ENCODE measurements around the gene IGFBP6.

IGFBP6 gene

DNA sequence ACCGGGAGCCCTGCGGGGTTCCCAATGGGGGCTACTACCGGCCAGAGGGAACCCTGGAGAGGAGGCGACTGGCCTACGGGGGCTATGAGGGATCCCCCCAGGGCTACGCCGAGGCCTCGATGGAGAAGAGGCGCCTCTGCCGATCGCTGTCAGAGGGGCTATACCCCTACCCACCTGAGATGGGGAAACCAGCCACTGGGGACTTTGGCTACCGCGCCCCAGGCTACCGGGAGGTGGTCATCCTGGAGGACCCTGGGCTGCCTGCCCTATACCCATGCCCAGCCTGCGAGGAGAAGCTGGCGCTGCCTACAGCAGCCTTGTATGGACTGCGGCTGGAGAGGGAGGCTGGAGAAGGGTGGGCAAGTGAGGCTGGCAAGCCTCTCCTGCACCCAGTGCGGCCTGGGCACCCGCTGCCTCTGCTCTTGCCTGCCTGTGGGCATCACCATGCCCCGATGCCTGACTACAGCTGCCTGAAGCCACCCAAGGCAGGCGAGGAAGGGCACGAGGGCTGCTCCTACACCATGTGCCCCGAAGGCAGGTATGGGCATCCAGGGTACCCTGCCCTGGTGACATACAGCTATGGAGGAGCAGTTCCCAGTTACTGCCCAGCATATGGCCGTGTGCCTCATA lies 37.9 kb upstream of the IGFBP6 start:
- DNase-seq = no peak

DNA sequence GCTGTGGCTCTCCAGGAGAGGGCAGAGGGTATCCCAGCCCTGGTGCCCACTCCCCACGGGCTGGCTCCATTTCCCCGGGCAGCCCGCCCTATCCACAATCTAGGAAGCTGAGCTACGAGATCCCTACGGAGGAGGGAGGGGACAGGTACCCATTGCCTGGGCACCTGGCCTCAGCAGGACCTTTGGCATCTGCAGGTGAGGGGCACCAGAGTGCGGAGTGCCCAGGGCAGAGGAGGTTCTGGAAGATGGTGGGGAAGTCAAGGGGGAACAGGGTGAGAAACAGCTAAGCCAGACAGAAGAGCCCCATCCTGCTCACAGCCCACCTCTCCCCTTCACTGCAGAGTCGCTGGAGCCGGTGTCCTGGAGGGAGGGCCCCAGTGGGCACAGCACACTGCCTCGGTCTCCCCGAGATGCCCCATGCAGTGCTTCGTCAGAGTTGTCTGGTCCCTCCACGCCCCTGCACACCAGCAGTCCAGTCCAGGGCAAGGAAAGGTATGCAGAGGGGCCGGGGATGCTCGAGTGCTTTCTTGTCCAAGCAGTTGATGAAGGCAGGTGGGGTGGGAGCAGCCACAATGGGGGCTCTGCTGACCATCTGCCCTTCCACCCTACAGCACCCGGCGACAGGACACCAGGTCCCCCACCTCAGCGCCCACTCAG lies 37.3 kb upstream of the IGFBP6 start:
- DNase-seq = no peak

DNA sequence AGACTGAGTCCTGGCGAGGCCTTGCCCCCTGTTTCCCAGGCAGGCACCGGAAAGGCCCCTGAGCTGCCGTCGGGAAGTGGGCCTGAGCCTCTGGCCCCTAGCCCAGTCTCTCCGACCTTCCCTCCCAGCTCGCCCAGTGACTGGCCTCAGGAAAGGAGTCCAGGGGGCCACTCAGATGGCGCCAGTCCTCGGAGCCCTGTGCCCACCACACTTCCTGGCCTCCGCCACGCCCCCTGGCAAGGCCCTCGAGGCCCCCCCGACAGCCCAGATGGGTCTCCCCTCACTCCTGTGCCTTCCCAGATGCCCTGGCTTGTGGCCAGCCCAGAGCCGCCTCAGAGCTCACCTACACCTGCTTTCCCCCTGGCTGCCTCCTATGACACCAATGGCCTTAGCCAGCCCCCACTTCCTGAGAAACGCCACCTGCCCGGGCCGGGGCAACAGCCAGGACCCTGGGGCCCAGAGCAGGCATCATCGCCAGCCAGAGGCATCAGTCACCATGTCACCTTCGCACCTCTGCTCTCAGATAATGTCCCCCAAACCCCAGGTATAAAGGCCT lies 36.7 kb upstream of the IGFBP6 start:
- DNase-seq = no peak

DNA sequence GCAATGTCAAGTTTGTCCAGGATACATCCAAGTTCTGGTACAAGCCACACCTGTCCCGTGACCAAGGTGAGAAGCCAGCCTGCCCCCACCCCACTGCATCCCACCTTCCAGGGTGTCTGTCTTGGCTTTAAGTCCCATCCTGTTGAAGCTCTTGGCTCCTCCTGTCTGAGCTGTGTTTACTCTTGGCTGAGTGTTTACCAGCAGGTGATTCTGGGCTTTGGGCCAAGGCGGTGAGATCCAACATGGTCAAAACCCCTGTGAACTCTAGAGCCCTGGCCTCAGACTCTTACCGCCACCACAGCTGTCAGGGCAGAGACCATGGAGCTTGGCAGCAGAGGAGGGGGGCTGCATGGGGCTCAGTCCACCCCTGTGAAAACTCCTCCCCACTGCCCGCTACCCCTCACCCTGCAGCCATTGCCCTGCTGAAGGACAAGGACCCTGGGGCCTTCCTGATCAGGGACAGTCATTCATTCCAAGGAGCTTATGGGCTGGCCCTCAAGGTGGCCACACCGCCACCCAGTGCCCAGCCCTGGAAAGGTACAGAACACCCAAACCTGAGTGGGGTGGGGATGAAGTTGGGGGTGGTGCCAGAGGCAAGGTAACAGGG lies 36.0 kb upstream of the IGFBP6 start:
- peak; percentile 5 for DNase-seq

DNA sequence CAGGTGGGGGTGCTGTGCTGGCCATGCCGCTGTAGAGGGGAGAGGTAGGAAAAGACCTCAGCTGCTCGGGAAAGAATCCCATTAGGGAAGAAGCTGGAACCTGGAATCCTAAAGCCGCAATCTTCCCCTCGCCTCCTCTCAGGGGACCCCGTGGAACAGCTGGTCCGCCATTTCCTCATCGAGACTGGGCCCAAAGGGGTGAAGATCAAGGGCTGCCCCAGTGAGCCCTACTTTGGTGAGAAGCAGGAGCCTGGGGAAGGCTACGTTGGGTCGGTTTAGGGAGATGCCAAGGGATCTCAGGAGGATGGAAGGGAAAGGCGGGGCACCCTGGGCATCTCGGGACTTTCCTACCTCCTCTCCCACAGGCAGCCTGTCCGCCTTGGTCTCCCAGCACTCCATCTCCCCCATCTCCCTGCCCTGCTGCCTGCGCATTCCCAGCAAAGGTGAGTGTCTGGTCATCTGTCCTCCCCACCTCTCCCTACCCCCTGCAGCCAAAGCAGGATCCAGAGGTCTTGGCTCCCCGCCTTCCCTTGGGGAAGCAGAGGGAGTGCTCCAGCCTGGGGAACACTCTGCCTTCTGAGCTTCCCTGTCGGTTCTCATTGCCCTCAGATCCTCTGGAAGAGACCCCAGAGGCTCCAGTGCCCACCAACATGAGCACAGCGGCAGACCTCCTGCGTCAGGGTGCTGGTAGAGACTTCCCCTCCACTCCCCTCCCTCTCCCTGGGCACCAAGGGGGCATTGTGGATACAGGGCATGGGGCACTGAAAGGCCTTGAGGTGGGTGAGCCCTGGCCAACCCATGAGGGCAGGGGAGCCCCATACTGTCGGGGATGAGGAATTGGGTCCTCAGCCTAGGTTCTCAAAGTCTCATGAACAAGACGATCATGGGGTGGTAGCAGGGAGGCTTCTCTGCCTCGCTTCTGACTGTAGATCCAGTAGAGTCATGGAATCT lies 35.2 kb upstream of the IGFBP6 start:
- no peak for DNase-seq

DNA sequence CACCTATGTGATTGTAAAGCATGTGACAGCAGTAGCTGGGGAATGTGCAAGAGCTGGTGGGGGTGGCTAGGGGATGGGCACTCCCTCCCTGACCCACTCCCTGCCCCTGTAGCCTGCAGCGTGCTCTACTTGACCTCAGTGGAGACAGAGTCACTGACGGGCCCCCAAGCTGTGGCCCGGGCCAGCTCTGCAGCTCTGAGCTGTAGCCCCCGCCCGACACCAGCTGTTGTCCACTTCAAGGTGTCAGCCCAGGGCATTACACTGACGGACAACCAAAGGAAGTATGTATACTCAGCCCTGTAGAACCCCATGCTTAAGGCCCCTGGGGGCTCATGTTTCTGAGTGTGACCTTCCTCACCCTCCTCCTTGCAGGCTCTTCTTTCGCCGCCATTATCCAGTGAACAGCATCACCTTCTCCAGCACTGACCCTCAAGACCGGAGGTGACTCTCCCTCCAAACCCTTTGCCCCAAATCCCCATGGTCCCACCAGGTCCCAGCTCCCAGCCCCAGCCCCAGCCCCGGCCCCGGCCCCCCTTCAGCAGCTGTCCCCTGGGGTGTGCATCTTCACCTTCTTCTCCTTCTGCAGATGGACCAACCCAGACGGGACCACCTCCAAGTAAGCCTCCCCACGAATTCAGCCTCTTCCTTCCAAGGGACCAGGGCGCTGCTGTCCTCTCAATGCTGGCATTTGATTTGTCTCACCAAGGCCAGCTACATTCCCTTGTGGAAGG lies 34.3 kb upstream of the IGFBP6 start:
- DNase-seq = no peak

DNA sequence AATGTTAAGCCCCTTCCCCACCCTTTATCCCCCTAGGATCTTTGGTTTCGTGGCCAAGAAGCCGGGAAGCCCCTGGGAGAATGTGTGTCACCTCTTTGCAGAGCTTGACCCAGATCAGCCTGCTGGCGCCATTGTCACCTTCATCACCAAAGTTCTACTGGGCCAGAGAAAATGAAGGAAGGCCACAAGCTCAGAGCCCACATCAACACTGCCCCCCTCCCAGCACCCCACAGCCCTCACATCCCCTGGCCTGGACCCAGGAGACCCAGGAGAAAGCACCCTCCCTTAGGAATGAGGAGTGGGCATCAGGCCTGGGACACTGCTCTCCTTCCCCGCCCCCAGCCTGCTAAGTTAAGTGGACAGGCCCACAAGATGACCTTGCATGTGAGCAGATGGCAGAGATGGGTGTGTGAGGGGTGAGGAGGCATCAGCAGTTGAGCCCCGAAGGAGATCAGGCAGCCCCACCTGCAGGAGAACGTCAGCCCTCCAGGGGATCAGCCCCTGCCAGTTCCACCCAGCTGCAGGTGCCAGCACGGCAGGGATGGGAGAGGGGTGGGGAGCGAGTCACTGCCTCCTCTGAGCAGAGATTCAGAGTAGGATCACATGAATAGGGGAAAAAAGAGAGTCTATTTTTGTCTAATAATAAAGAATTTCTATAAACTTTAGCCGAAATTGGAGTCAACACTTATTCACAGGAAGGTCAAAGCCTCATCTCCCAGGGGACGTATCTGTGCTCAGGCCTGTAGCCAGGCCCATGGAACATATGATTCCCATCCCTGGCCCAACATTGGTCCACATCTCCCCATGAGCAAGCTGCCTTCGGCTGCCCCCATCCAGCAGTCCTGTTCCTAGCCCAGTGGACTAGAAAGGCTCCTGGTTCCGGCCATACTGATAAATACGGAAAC lies 33.5 kb upstream of the IGFBP6 start:
- no peak for DNase-seq

DNA sequence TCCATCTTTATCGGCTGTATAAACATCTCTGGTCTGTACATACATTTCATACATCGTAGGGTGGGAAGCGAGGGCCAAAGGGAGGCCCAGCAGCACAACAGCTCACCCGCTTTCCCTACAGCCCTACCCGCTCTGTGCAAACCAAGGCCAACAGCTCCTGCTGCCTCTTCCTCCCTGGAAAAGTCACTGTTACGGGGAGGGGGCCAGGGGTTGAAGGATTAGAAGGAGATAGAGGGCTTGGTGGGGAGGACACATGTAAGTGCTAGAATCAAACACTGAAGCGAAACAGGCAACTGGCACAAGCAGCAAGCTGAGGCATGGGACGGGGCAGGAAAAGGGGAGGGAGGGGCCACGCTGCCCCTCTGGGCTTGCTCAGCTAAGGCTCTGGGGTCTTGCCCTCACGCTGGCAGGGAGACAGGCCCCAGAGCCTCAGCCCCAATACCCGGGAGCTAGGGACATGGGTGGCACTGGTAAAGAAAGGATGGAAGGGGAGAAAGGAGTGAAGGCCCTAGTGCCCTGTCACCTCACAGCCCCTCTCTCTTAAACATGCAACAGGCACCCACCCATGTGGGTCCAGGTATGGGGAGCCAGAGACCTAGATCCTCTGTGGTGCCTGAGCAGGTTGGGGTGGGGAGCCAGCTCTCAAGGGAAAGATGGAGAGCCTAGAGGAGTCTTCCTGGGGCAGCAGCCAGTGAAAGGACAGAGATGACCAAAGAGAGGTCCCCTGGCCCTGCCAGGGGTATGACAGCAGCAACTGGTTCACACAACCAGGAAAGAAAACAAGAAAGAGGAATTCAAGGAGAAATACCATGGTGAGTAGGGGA lies 32.6 kb upstream of the IGFBP6 start:
- DNase-seq = no peak

DNA sequence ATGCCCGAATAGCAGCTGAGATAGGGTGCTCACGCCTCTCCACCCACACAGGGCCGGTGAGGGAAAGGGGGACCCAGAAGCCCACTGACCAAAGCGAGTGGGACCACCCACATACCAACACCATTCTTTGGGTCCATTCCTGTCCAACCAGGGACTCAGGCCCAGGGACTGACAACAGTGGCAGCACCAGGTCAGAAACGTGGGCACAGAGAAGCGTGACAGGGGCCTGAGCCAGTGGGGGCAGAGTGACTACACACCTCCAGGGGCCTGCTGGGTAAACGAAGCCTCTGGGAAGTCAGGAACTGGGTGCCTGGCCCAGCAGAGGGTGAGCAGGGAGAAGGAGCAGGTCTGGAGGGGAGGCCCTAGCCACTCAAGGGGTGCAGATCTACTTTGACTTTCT lies 32.0 kb upstream of the IGFBP6 start:
- no peak for DNase-seq

DNA sequence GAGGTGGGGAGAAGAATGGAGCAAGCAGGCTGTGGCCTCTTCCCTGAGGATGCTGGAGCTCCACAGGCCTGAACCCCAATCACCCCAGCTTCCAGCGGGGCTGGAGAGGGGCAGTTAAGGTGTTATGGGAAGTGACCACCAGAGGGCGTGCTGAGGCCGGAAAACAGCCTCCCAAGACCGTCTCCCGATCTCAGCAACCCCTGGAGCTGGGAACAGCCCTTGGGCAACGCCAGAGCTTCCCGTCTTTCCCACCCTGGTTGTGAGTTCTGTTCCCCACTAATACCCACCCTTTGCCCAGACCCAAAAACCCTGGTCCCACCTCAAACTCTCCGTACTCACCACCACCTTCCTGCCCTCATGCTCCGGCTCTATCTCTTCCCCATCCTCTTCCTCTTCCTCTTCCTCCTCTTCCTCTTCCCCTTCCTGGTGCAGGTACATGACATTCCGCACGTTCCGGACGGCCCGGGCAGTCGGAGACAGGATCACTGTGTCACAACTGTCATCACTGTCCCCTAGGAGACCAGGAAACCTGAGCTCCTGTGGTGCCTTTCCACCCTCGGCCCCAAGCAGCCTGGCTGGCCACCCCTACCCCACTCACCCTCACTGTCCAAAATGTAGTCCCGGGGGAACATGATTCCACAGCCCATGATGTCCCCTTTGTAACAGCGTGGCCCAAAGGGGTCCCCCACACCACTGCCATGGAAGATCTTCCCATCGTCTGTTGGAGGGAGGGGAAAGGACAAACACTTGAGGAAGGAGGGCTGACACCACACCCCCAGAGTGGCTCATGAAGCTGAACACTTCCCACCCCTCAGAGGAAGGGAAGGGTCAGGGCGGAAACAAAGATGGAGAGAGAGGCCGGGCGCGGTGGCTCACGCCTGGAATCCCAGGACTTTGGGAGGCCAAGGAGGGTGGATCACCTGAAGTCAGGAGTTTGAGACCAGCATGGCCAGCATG lies 31.2 kb upstream of the IGFBP6 start:
- DNase-seq = peak; percentile 8

DNA sequence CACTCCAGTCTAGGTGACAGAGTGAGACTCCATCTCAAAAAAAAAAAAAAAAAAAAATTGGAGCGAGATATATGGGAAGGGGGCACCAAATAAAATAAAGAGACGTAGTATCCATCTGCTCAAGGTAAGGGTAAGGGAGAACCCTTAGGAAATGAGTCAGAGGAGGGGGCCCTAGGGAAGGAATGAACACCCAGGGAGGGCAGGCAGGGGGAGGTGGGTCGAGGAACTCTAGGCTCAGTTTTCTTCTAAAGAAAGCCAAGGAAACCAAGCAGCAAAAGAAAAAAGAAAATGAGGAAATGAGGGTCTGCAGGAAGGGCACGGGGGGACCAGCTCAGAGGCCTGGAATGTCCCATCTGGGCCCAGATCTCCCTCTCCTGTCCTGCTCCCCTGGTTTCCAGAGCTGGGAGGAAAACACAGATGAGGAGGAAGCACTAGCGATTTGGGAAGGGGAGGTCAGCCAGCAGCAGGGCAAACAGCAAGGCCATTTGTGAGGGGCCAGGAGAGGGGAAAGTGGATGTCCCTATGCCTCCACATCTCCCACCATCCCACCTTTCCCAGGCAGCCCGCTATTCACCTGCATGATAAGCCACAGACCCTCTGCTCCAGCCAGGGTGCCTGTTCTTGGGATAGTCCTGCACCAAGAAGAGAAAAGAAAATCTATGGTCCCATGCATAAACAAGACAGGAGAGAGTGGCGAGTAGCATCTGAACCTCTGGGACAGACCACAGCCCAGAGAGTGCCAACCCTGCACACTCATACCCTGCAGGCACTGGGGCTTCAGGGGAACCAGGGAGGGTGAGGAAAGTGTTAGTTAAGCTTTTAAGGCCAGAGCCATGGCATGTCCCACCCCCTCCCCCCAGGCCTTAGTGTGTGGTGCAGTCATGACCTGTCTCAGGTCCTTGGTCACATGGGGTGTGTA lies 30.1 kb upstream of the IGFBP6 start:
- no peak for DNase-seq

DNA sequence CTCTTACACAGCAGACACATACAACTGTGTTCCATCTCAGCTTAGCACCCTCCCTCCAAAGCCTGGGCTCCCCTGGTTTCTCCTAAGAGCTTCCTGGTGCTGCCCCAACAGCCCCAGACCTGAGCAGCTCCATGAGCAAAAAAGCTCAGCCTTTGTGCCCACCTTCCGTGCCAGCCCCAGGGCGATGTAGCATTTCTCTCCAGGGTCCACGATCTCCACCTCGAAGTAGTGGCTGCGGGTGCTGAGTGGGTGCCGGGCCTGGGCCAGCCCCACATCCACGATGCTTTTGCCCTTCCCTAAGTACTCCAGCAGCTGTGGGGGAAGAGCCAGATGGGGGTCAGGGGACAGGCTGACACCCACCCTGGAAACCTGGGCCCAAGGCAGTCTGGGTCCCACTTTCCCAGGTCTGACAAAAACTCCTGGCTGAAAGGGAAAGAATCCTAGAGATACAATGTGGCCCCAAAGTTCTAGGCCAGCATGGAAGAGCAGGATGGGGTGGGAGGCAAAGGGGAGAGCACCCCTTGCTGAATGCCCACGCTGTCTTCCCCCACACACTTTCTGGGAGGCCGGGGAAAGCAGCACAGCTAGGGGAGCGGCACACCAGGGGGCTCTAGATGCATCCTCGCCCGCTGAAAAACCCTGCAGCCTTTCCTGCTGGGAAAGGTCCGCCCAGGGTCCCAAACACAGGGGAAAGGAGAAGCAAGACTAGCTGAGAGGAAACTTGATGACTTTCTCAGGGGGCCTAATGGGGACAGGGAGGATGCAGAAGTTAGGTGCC lies 29.3 kb upstream of the IGFBP6 start:
- no peak for DNase-seq

DNA sequence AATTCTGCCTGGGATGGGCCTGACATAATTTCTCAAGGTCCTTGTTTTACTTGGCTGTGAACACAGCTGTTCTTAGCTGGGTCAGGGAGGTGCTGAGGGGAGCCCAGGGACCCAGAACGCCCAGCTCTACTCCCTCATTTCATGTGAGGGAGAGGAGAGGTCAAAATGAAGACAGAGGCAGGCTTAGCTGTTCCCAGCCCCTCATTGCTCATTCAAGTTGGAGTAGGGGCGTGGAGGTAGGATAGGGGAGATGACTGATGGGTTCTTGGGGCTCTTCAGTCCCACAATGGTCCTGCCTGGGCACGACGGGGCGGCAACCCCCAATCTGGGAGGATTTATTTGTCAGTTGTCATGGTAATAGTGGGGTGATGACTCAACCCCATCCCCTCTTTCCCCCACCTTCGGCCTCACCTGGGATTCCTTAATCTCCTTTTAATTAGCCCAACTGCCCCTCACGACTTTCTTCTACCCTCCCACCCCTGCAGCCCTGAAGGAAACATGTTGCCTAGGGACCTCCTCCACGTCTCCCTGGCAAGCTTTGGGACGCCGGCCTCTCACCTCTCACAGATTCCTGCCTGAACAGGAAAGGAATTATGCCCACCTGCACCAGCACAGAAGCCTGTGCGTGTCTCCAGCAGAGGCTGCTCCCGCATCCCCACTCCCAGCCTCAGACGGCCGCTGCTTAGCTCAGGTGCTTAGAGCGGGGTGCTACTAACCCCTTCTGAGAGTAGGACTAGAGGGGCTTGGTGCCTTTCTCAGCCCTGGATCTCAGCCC lies 28.5 kb upstream of the IGFBP6 start:
- DNase-seq = no peak

DNA sequence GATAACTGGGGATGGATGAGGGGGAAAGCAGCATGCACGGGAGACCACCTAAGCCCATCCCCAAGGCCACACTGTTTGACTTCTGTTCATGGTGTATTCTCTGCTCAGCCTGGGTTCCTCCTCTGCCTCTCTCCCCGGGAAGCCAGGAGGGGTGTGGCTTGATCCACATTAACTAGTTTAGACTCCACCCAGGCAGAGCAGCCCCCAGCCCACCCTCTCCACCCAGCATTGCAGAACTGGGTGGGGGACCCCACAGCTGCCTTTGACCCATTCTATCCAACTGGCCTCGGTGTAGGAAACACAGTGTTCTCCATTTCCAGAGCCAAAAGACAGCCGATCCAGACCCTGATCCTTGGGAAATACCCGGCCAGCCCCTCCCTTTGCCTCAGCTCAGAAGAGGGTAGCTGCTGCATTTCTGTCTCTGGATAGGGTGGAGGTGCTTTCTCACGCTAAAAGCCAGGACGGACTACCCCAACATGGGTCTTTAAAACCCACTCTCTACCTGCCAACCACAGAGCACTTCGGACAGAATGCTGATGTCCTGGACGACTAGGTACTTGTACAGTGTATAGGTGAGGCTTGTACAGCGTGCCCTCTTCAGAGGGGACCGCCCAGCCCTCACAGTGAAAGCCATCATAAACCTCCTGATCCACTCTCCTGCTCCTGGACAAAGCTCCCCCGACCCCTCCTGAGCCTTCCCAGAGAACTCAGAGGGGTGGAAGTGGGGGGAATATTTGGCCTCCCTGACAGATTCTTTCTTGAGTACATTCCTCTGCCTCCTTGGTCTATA lies 27.7 kb upstream of the IGFBP6 start:
- DNase-seq = no peak

DNA sequence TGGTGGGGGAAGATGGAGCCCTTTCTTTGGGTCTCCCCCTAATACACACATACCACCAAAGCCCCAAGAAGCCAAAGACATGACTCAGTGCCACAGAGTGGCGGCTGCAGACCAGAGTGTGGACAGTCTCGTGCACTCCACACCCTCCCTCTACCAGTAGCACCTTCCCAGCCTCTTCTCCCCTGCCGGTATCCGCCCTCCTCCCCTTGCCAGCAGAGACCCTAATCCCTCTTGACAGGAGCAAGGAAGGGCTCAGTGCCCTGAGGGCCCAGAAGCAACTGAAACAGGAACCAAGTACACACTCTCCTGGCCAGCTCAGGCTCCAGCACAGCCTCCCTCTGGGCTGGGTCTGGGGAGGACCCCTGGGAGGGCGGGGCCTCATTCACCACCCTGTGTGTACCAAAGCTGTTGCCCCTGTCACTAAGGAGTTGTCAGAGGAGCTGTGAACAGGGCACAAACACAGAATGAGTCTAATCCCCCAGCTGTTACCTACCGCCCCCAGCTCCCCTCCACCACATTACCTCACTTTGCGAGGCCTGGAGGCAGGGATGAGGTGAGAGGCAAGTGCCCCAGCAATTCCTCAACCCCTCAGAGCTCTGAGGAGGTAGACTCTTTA lies 26.5 kb upstream of the IGFBP6 start:
- peak; percentile 47 for DNase-seq

Measured in MV-4-11 (cell line).